Prostate gland (tissue), 2 donors: ENCODE results near the gene TMTC4. TPM values are rescaled to one million over a fixed set of nuclear protein-coding genes. Genes with fewer than 3 reads are reported as not detected.
"Not testable (repeated sequence)": the region's sequence is repeated elsewhere in the genome, so short reads cannot be mapped to it uniquely, and the experiment has no call there.

Experiments
- DNase-seq: peaks from one replicate; pipeline ENCODE4 v3.0.0-alpha.2; 2019; ENCODE audit warnings: low spot score
- H3K27ac ChIP-seq, 2 donors: fragments of 200-600 bp; sonication (generic); 2 replicates each; pipeline ENCODE4 v1.5.1; 2017 to 2019
- H3K27me3 ChIP-seq: fragments of 200-600 bp; sonication (generic); replicated peaks from 2 replicates; pipeline ENCODE4 v1.5.1; 2019; ENCODE audit not compliant: insufficient read depth
- H3K36me3 ChIP-seq, 2 donors: fragments of 200-600 bp; sonication (generic); 1 replicate in 1 of 2; 2 replicates in 1 of 2; pipeline versions ENCODE4 v1.5.1 to v1.8.1; 2017 to 2019
- H3K4me1 ChIP-seq: fragments of 200-600 bp; sonication (generic); replicated peaks from 2 replicates; pipeline ENCODE4 v1.5.1; 2019
- H3K4me3 ChIP-seq, 2 donors: fragments of 200-600 bp; sonication (generic); 2 replicates each; pipeline ENCODE4 v1.5.1; 2017 to 2019
- H3K9me3 ChIP-seq: fragments of 200-600 bp; sonication (generic); 2 replicates; pipeline ENCODE4 v1.5.1; 2017
- POLR2A ChIP-seq: fragments of 450-650 bp; IDR thresholded peaks from one replicate; pipeline ENCODE4 v1.6.1; 2016; ENCODE audit warnings: antibody characterized with exemption, mild to moderate bottlenecking
- POLR2AphosphoS5 ChIP-seq: sonication (generic); formaldehyde crosslinking; IDR thresholded peaks from one replicate; pipeline ENCODE4 v1.6.1; 2017; ENCODE audit warnings: antibody characterized with exemption
- WGBS: methylation state at CpG from one replicate; pipeline ENCODE4 v1.1.5; 2018; 5-methylcytosine and 5-hydroxymethylcytosine counted together
- intact Hi-C: fragments of 100-400 bp; cut with DNase I; formaldehyde crosslinking; loops from one replicate; pipeline ENCODE4 v1.14.2; 2022
- total RNA-seq, 2 donors: library from RNA; depleted of rRNA; stranded (reverse); fragments of >200 nt; gene quantifications; one replicate each; pipeline ENCODE4 v1.1.0, GENCODE V29; 2016
- TF ChIP-seq, protein P1 (sequence below), 4 experiments: fragments of 200-600 bp in 2 of 4; fragments of 450-650 bp in 2 of 4; sonication (generic) in 2 of 4; IDR thresholded peaks; 1 replicate in 3 of 4; 2 replicates in 1 of 4; pipeline ENCODE4 v1.5.1; 2016 to 2019; ENCODE audit warnings: antibody characterized with exemption in 4 of 4, mild to moderate bottlenecking in 2 of 4, moderate library complexity in 2 of 4

The TMTC4 gene
- total RNA-seq, 2 donors from 2014 or later, result 20.2 to 22.4 TPM

- DNase-seq, result no peak
- TF ChIP-seq POLR2A (no peak), POLR2AphosphoS5 (no peak)
- TF ChIP-seq, protein P1, sequence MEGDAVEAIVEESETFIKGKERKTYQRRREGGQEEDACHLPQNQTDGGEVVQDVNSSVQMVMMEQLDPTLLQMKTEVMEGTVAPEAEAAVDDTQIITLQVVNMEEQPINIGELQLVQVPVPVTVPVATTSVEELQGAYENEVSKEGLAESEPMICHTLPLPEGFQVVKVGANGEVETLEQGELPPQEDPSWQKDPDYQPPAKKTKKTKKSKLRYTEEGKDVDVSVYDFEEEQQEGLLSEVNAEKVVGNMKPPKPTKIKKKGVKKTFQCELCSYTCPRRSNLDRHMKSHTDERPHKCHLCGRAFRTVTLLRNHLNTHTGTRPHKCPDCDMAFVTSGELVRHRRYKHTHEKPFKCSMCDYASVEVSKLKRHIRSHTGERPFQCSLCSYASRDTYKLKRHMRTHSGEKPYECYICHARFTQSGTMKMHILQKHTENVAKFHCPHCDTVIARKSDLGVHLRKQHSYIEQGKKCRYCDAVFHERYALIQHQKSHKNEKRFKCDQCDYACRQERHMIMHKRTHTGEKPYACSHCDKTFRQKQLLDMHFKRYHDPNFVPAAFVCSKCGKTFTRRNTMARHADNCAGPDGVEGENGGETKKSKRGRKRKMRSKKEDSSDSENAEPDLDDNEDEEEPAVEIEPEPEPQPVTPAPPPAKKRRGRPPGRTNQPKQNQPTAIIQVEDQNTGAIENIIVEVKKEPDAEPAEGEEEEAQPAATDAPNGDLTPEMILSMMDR (IDR thresholded peaks at IDR 0.05), result no peak
- 97% methylated on average over 5 of the region's 5 CpGs for WGBS
- H3K27me3 ChIP-seq, result no peaks in the 10 kb centered on the region
- no peaks in the 10 kb centered on the region for H3K4me1 ChIP-seq
- H3K36me3 ChIP-seq, result no peaks in the 10 kb centered on the region
- intact Hi-C loops, result no loop called here
- H3K4me3 ChIP-seq, result no peak overlapping the region
- H3K27ac ChIP-seq, result no peak overlapping the region
- H3K9me3 ChIP-seq, result no peaks in the 10 kb centered on the region
These were observed 35.6 kb upstream of the TMTC4 start for GRCh38 chr13:100710176-100710575.

- TF ChIP-seq, protein P1 (IDR thresholded peaks at IDR 0.05), result no peak
- TF ChIP-seq POLR2AphosphoS5, result no peak
- no peak for TF ChIP-seq POLR2A
- no peak overlapping the region for H3K27ac ChIP-seq
- no peak for DNase-seq
- no peaks in the 10 kb centered on the region for H3K4me1 ChIP-seq
- H3K4me3 ChIP-seq, result no peak overlapping the region
- intact Hi-C loops, result no loop called here
- 82% methylated on average over 12 of the region's 12 CpGs for WGBS
- no peaks in the 10 kb centered on the region for H3K27me3 ChIP-seq
- H3K36me3 ChIP-seq, result no peaks in the 10 kb centered on the region
- no peaks in the 10 kb centered on the region for H3K9me3 ChIP-seq
These were observed 33.5 kb upstream of the TMTC4 start for GRCh38 chr13:100707818-100708740.

- H3K36me3 ChIP-seq, H3K4me3 ChIP-seq, intact Hi-C loops, DNase-seq, H3K27ac ChIP-seq, H3K4me1 ChIP-seq, H3K9me3 ChIP-seq, H3K27me3 ChIP-seq: not testable (repeated sequence)
- WGBS, result 54% methylated on average over 14 of the region's 16 CpGs
These were observed 23.7 kb upstream of the TMTC4 start for GRCh38 chr13:100698331-100698730.

DNA sequence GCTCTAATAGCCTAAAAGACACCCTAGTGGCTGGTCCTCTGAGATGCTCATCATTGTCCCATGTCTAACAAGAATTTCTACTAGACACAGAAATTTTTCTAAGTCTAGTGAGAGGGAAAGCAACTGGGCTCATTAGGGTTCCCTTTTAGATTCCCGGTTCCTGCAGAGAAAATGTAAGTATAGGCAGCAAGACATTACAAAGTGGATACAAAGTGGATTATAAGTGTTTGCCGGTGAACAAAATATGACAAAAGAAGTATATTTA, 20.8 kb upstream of the TMTC4 start:
- Histone ChIP-seq H3K4me1 (no peaks in the 10 kb centered on the region), H3K27ac (no peak overlapping the region), H3K27me3 (no peaks in the 10 kb centered on the region), H3K36me3 (no peaks in the 10 kb centered on the region), H3K9me3 (no peaks in the 10 kb centered on the region), H3K4me3 (no peak overlapping the region)
- TF ChIP-seq POLR2A, result no peak
- no peak for TF ChIP-seq POLR2AphosphoS5
- TF ChIP-seq, protein P1 (IDR thresholded peaks at IDR 0.05), result no peak
- intact Hi-C loops, result no loop called here
- DNase-seq, result no peak
- WGBS, result 100% methylated on average over 2 of the region's 2 CpGs

DNA sequence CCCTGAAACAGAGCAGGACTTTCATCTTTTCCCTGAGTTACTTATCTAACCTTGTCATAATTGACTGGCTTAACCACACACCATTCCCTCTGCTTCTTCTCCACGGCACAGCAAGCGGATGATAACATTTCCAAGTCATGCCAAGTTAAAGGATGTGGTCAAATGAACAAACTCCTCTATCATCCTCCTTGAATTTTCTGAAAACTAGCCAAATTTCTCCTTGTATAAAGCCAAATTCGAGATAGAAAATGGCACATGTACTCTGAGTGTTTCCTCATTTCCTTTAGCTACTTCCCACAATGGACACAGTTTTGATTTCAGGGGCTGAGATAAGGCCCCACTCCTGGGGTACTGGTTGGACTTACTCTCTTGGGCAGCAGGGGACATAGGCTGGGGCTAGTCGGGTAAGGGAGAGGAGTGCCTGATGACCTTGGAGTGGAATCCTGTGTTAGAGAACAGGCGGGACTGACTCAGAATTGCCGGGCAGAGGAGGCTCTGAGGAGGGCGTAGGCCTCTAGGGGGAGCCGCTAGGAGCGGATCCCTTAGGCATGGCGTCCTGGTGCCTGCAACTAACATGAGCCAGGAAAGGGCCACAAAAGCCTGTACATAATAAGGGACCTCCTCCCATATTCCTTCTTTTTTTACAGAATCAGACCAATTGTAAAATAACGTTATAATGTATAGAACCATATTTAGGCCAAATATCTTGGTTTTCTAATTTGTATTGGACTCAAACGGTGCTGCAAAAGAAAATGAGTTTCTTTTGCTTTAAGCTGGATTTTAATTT, 20.3 kb upstream of the TMTC4 start:
- Histone ChIP-seq H3K27ac (no peak overlapping the region), H3K4me1 (no peaks in the 10 kb centered on the region), H3K4me3 (no peak overlapping the region), H3K36me3 (no peaks in the 10 kb centered on the region), H3K27me3 (no peaks in the 10 kb centered on the region), H3K9me3 (no peaks in the 10 kb centered on the region)
- intact Hi-C loops, result no loop called here
- no peak for TF ChIP-seq POLR2A
- TF ChIP-seq POLR2AphosphoS5, result no peak
- TF ChIP-seq, protein P1 (IDR thresholded peaks at IDR 0.05), result no peak
- WGBS, result 63% methylated on average over 12 of the region's 12 CpGs
- no peak for DNase-seq
